HG03378 (cell line): Measurements from ENCODE around the gene DNM2.

Experiments used
- ATAC-seq: cut with Tn5 transposase; IDR thresholded peaks from one replicate; pipeline ENCODE4 v1.9.1; 2021; ENCODE audit warnings: mild to moderate bottlenecking, moderate library complexity; ENCODE audit not compliant: unreplicated experiment

DNM2 gene

DNA sequence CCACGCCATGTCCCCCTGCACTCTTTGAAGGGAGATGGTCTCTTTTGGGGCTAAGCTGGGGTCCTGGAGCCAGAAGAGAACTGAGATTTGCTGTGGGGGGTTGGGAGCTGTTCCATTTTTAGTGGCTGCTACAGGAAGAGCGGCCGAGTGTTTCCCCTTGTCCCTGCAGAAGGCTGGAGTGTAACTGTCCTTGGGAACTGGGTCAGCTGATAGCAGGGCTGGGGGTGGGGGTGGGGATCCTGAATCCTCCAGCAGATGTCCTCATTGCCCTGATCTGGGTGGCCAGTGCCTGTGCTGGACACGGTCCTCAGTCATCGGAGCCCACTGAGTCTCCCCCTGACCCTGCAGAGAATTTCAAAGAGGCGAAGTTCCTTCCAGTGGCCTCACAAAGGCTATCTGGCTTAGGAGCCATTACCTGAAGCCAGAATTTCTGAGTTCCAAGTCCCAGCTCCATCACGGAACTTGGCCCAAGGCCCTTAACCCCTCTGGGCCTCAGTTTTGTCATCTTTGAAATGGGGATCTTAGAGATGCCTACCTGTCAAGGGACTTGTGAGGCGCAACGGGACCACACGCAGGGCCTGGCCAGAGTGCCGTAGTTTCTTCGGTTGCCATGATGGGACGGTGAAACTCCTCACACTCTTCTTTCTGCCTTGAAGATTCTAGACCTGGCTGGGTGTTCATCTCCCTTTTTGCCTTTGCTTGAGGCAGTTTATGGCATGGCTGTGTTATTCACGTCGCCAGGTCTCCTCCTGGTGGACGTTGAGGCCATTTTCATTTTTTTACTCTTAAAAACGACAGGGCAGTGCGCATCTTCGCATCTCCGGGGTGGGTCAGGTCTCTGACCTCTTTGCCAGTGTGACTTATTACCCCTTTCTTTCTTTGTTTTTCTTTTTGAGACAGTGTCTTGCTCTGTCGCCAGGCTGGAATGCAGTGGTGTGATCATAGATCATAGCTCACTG lies 51.9 kb downstream of the DNM2 start:
- no peak for ATAC-seq

DNA sequence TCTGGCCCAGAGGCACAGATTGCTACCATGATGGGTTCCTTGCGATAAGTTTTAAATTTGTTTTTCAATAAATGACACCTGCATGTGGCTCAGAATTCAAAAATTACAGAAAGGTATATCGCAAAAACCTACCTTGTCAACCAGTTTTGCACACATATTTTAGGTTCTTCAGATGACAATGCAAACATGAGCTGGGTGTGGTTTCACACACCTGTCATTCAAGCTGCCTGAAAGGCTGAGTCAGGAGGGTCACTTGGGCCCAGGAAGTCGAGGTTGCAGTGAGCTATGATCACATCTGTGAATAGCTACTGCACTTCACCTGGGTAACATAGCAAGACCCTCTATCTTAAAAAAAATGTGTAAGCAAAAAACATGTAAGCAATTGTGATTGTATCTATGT lies 56.1 kb downstream of the DNM2 start:
- no peak for ATAC-seq

DNA sequence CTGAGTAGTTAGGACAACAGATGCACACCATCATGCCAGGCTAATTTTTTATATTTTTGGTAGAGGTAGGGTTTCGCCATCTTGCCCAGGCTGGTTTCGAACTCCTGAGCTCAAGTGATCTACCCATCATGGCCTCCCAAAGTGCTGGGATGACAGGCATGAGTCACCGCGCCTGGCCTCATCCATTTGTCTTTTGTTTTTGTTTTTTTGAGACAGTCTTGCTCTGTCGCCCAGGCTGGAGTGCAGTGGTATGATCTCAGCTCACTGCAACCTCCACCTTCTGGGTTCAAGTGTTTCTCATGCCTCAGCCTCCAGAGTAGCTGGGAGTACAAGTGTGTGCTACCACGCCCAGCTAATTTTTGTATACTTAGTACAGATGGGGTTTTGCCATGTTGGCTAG lies 57.0 kb downstream of the DNM2 start:
- ATAC-seq: no peak

DNA sequence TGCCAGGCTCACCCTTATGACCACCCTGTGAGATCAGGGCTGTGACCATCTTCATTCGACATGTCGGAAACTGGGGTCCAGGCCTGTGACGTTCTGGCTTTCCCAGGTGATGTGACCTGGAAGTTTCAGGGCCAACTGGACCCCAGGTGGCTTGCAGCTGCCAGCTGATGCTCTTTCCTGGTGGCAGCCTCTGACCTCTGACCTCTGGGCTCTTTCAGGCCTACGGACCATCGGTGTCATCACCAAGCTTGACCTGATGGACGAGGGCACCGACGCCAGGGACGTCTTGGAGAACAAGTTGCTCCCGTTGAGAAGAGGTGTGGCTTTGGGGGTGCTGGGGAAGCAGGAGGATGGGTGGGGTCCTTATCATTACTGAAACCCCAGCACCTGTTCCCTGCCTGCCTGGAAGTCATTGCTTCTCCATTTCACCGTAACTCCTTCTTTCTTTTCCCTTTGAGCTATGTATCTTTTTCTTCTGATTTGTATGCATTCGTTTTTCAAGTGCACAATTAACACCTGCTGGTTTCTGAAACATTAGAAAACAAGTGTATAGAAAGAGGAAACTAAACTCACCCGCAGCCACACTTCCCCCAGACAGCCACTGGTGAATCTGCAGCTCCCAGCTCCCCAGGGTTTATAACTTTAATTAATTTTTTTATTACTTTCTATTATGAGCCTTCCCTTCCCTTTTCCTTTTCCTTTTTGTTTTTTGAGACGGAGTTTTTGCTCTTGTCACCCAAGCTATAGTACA lies 59.2 kb downstream of the DNM2 start:
- ATAC-seq: no peak

DNA sequence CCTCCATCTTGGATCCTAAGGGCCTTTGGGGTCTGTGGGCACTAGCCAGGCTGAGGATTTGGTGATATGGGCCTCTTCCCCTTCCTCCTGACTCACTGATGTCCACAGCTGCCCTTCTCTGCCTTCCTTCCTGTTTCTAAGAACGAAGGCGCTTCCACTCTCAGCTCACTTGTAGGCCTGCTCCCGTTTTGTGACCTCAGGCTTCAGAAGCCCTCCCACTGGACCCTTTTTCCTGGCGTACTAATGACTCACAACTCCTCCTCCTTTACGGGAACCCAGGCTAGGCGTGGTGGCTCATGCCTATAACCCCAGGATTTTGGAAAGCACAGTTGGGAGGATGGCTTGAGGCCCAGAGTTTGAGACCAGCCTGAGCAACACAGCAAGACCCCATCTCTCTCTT lies 62.5 kb downstream of the DNM2 start:
- ATAC-seq: no peak

DNA sequence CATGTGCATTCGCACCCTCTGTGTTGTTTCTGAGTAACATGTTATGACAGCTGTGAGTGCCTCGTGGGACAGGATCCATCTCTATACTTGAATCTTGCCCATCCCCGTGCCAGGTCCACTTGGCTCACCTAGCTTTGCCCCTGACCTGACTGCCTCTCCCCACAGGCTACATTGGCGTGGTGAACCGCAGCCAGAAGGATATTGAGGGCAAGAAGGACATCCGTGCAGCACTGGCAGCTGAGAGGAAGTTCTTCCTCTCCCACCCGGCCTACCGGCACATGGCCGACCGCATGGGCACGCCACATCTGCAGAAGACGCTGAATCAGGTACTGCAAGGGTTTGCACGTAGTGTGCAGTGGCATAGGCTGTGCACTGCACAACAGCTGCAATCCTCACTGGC lies 64.9 kb downstream of the DNM2 start:
- ATAC-seq: no peak

DNA sequence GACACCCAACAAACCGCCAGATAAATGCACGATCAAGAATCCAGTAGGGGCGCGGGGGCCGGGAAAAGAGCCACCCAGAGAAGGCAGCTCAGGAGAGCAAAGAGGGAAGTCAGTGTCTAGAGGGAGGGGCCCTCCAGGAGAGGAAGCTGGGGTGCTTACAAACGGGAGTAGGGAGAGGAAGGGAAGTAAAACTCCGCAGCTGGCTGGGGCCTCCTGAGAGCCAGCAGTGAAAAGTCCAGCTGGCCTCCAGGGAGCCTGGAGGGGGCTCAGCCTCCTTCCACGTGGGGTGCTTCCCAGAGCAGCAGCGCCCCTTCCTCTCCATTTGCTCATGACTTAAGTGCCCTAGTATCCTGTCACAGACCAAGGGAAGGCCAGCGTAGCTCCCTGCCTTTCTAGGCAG lies 66.4 kb downstream of the DNM2 start:
- no peak for ATAC-seq

DNA sequence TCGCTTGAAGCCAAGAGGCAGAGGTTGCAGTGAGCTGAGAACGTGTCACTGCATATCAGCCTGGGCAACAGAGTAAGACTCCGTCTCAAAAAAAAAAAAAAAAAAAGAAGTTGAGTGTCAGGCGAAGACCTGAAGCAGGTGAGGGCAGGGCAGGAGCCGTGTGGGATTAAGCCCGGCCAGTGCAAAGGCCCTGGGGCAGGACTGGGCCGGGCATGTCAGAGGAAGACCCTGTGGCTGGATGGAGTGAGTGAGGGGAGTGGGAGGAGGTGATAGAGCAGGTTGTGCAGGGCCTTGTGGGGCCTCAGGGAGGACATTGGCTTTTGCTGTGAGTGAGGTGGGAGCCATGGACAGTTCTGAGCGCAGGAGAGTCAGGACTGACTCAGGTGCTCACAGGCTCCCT lies 70.3 kb downstream of the DNM2 start:
- ATAC-seq: no peak

DNA sequence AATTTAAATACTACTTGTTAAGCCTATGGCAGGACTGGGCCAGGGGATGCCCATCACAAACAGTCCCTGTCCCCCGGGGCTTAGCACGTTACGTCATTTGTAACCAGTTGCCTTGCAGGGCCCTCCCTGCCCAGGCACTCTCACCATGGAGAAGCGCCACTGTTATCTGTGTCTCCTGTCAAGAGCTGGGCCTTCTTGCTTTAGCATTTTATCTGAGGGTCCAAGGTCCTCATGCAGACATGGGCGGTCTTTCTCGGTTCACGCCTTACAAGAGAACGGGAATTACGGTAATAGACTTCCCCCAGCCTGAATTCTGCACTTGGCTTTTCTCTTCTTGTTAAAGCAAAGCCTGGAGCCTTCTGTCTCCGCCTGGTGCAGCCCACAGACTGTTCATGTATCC lies 72.0 kb downstream of the DNM2 start:
- no peak for ATAC-seq

DNA sequence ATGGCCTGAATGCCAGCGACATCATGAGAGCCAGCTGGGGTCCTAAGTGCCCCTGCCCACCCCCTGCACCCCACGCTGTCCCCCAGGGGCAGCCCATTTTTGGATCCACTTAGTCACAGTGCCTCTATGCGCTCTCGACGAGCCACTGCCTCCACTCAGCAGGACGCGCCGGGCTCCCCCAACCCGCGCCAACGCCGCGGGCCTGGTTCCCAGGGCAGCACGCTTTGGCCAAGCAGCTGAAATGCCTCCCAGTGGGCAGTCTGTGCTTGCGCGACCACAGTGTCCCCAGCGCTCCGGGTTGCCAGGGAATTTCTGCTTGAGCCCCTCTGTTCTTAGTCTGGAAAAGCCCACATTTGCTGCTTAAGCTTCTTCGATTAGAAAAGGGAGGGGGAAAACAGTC lies 78.8 kb downstream of the DNM2 start:
- no peak for ATAC-seq

DNA sequence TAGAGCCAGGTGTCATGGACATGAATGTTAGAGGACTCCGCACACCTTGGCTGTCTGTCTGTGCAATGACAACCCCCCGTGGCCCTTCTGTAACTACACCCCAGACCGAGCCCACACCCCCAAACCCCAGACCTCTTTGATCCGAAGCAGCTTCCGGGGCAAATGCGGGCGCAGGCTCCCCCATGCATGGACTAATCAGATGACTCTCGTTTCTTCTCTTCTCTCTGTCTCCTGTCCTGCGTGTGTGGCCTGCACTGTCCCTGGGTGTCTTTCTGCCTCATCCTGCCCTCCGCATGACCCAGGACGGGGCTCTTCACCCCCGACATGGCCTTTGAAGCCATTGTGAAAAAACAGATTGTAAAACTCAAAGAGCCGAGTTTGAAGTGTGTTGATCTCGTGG lies 79.2 kb downstream of the DNM2 start:
- ATAC-seq: no peak

DNA sequence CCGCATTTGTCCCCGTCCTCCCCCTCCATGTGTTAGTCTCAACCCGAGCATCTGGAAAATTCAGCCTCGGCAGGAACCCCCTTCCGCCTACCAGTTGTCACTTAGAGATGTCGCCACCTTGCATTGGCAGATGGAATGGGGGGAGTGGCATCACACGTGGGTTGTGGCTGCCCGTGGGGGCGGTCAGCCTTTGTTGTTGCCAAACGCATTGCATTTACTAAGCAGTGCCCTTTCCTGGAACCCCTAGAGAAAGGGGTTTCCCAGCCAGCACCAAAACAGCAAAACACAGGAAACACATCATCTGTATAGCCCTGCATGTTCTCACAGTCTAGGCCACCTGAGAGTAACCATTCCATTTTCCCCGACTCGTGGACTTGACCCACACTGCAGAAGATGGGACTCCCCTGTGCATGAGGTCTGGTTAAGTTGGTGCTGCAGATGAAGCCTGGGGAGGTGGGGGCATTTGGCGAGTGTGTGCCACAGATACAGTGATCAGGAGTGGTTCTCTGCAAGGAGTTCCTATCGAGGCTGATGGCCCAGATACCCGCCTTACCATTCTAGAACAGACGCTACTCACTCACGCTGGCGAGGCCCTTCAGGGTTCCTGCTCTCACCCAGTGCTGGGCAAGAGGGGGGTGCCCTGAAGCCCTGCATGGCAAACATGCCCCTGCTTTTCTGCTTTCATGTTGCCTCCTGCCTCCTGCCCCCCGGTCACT lies 79.8 kb downstream of the DNM2 start:
- ATAC-seq: no peak

DNA sequence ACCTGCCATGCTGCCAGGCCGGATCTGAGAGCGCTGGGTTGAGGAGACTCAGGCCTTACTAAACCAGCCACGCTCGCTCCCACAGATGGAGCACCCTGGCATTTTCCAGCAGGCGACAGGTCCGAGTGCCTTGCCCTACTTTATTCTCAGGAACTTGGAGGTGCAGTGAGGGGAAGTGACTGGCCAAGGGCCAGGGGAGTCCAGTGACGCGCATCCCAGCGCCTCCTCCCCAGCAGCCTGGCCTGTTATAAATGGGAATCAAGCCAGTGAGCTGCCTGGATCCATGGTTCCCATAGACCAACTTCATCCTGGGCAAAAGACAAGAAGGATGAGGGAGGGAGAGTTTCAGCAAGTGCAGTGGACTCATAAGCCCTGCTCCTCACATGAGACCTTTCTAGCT lies 82.6 kb downstream of the DNM2 start:
- no peak for ATAC-seq

DNA sequence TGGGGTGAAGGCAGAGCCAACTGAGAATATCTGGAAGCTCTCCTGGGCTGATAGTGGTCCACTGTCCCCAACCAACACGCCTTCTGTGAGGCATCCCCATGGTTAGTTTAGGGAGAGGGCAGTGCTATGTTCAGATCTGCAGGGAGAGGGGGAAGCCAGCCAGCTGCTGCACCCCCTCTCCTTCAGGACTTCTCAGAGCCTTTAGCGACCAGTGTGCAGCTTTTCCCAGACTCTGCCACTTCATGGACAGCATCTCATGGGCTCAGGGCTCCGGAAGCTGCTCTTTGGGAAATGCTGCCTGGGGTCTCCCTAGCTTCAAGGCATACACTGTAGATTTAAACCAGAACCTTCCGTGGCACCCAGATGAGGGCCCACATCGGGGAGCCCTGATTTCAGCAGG lies 84.6 kb downstream of the DNM2 start:
- ATAC-seq: no peak

DNA sequence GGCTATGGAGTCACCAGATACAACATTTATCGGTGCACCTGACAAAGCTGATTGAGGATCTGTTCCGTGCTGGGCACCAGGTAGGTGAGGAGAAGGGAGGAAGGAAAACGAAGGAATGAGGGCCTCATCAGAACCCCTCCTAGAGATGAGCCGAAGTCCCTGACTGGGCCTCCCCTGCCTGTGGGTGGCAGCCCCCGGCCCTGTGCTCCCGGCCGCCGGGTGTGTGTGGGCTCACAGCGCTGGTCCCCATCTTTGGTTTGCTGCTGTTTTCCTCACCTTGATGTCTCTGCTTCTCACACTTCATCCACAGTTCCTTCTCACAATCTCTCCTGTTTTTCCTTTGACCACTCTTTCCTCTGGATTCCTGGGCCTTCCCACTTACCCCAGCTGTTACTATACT lies 85.4 kb downstream of the DNM2 start:
- no peak for ATAC-seq

DNA sequence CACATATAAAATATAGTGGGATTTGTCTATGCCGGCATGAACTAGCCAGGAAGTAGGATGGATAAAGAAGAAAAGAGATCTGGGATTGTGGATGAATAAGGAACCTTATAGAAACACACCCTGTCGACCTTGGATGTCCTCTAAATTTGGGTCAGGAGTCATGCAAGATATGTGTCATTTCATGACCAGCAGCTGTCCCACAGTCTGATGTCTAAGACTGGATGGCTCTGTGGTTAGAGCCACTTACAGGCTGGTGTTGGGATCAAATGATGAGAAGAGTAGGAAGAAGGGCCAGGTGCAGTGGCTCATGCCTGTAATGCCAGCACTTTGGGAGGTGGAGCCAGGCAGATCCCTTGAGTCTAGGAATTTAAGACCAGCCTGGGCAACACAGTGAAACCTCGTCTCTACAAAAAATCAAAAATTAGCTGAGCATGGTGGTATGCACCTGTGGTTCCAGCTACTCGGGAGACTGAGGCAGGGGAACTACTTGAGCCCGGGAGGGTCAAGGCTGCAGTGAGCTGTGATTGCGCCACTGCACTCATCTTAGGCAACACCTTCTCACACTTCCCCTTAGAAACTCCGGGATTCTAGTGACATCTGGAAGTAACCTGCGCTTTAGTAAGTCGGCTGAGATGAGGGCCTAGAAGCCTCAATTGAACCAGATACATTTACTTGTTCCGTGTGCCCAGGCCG lies 87.3 kb downstream of the DNM2 start:
- ATAC-seq: no peak

DNA sequence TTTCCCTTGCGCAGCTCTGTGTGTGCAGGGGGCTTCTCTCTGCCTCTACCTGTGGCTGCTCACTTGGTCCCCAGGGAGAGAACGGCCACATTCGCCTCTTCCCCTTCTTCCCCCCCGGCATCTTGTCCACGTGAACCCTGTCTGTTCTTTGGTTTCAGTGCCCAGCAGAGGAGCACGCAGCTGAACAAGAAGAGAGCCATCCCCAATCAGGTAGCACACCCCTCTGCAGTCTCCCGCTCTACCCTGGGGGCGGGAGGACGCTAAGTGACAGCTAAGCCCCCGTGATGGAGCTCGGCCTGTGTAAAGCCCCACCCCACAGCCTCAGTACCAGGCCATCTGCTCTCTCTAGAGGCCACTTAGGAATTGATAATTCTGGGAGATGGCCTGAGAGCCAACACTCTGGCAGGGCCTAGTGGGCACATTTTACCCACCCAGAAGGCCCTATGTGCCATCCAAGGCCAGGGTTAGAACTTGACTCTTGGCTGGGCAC lies 87.9 kb downstream of the DNM2 start:
- no peak for ATAC-seq

DNA sequence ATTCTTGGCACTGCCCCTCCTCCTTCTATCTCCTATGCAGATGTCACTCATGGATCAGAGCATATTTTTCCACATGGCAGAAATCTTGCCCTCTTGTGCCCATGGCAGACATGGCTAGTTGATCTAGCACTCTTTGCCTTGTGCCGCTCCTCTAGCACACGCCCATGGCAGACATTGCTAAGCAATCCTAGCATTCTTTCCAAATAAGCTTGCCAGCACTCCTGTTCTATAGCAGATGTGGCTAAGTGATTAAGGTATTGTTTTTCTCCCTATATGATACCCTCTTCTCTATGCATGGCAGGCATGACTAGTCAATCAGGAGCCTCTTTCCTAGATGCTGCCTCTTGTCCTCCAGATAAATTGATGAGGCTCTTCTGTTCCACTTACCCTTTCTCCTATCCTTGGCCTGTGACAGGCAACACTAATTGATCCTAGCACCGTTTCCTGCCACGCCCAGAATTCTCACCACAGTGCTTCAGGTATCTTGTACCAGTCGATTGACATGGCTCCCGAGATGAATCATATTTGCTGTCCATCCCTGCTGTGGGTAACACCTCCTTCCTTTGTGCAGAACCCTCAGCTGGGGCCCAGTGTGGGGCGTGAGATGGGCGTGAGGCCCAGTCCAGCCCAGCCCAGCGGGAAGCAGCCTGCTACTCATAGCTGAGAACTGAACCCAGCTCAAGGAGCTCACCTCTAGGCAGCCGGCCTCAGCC lies 91.2 kb downstream of the DNM2 start:
- no peak for ATAC-seq

DNA sequence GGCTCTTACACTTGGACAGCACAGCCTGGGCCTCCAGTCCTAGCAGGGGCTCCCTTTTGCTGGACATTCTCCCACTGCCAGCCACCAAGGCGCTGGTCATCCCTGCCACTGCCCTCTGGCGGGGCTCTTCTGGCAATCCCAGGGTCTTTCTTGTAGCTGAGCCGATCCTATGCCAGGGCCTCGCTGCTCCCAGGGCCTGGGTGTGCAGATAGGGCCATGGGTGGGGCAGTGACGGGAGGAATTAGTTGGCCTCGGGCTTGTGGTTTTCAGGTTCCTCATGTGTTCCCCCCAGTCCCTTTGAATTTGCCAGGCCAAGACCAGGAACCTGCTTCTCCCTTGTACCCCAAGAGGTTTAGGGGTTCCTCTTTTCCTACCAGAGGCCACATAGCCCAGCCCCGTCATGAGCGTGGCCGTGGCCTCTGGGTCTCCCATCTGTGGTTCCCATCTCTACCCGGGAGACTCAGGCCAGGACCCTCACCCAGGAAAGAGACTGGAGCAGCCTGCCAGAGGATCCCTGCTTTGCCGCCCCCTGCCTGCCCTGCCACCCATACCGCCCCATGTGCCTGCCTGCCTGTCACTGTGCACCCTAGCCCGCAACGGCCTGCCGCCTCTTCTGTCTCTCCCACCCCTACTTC lies 91.9 kb downstream of the DNM2 start:
- no peak for ATAC-seq
